Right atrium auricular region (tissue), 2 donors: ENCODE data around the gene PDE5A. TPM values are rescaled to one million over a fixed set of nuclear protein-coding genes. Genes with fewer than 3 reads are reported as not detected.

ENCODE experiments used
- DNase-seq: peaks from one replicate; pipeline ENCODE4 v3.0.0-alpha.2; 2019; ENCODE audit warnings: low spot score
- H3K27ac ChIP-seq, 2 donors: fragments of 200-600 bp; sonication (generic); 1 replicate in 1 of 2; 2 replicates in 1 of 2; pipeline ENCODE4 v1.5.1; 2016 to 2019
- H3K27me3 ChIP-seq, 2 donors: fragments of 200-600 bp; sonication (generic); one replicate each; pipeline versions ENCODE4 v1.5.1 to v1.6.0; 2017 to 2019
- H3K36me3 ChIP-seq: fragments of 200-600 bp; sonication (generic); one replicate; pipeline ENCODE4 v1.5.1; 2016
- H3K4me1 ChIP-seq, 2 donors: fragments of 200-600 bp; sonication (generic); one replicate each; pipeline versions ENCODE4 v1.5.1 to v1.6.0; 2017 to 2019
- H3K4me3 ChIP-seq, 2 donors: fragments of 200-600 bp; sonication (generic); 1 replicate in 1 of 2; 2 replicates in 1 of 2; pipeline ENCODE4 v1.5.1; 2017 to 2019; ENCODE audit warnings: mild to moderate bottlenecking in 1 of 2, moderate library complexity in 1 of 2
- H3K9me3 ChIP-seq, 2 donors: fragments of 200-600 bp; sonication (generic); one replicate each; pipeline ENCODE4 v1.5.1; 2019
- CTCF ChIP-seq, 2 donors: fragments of 200-600 bp; sonication (generic); IDR thresholded peaks; one replicate each; pipeline ENCODE4 v1.5.1; 2019; ENCODE audit warnings: antibody characterized with exemption in 2 of 2
- total RNA-seq, 2 donors: library from RNA; depleted of rRNA; stranded (reverse); fragments of >200 nt; gene quantifications; one replicate each; pipeline ENCODE4 v1.1.0, GENCODE V29; 2016

The PDE5A gene
- total RNA-seq, 2 donors from 2014 or later: 5.8 to 14.7 TPM

GRCh38 chr4:119493419-119493818 lies 135.2 kb downstream of the PDE5A start:
- Histone ChIP-seq H3K4me1 (no peaks in the 10 kb centered on the region), H3K27me3 (no peaks in the 10 kb centered on the region), H3K36me3 (peaks cover 29% of the 10 kb centered on the region), H3K27ac (no peak overlapping the region), H3K9me3 (no peaks in the 10 kb centered on the region), H3K4me3 (no peak overlapping the region)
- TF ChIP-seq CTCF (IDR thresholded peaks at IDR 0.05): no peak
- DNase-seq: no peak

- Histone ChIP-seq H3K4me1 (no peaks in the 10 kb centered on the region), H3K27me3 (no peaks in the 10 kb centered on the region), H3K27ac (no peak overlapping the region), H3K36me3 (peaks cover 7% of the 10 kb centered on the region), H3K9me3 (no peaks in the 10 kb centered on the region), H3K4me3 (no peak overlapping the region)
- DNase-seq: no peak
- TF ChIP-seq CTCF (IDR thresholded peaks at IDR 0.05): peak in 1 of 2 donors; percentile 21
Measured at GRCh38 chr4:119490335-119490734, 138.3 kb downstream of the PDE5A start.

GRCh38 chr4:119489305-119489704 lies 139.3 kb downstream of the PDE5A start:
- Histone ChIP-seq H3K27ac (no peak overlapping the region), H3K27me3 (no peaks in the 10 kb centered on the region), H3K4me1 (no peaks in the 10 kb centered on the region), H3K4me3 (no peak overlapping the region), H3K36me3 (no peaks in the 10 kb centered on the region), H3K9me3 (no peaks in the 10 kb centered on the region)
- TF ChIP-seq CTCF (IDR thresholded peaks at IDR 0.05): no peak
- no peak for DNase-seq

GRCh38 chr4:119480331-119480730 lies 148.3 kb downstream of the PDE5A start:
- no peak for DNase-seq
- Histone ChIP-seq H3K27me3 (no peaks in the 10 kb centered on the region), H3K27ac (no peak overlapping the region), H3K36me3 (peaks cover 16% of the 10 kb centered on the region), H3K4me3 (no peak overlapping the region), H3K4me1 (no peaks in the 10 kb centered on the region), H3K9me3 (no peaks in the 10 kb centered on the region)
- no peak for TF ChIP-seq CTCF (IDR thresholded peaks at IDR 0.05)

- H3K27ac ChIP-seq: no peak overlapping the region
- H3K4me1 ChIP-seq: no peaks in the 10 kb centered on the region
- no peak for DNase-seq
- H3K27me3 ChIP-seq: no peaks in the 10 kb centered on the region
- peaks cover 16% of the 10 kb centered on the region for H3K36me3 ChIP-seq
- H3K9me3 ChIP-seq: no peaks in the 10 kb centered on the region
- TF ChIP-seq CTCF (IDR thresholded peaks at IDR 0.05): no peak
- H3K4me3 ChIP-seq: no peak overlapping the region
Measured at GRCh38 chr4:119479835-119480234, 148.8 kb downstream of the PDE5A start.

GRCh38 chr4:119479180-119479808 lies 149.3 kb downstream of the PDE5A start:
- Histone ChIP-seq H3K4me3 (no peak overlapping the region), H3K27me3 (no peaks in the 10 kb centered on the region), H3K4me1 (no peaks in the 10 kb centered on the region), H3K36me3 (peaks cover 16% of the 10 kb centered on the region), H3K9me3 (no peaks in the 10 kb centered on the region), H3K27ac (no peak overlapping the region)
- no peak for TF ChIP-seq CTCF (IDR thresholded peaks at IDR 0.05)
- DNase-seq: no peak
